ENCODE results near the gene HBD.
A peak's percentile ranks its signal among the peaks of the same experiment; 100 is the strongest.

The HBD gene

DNA sequence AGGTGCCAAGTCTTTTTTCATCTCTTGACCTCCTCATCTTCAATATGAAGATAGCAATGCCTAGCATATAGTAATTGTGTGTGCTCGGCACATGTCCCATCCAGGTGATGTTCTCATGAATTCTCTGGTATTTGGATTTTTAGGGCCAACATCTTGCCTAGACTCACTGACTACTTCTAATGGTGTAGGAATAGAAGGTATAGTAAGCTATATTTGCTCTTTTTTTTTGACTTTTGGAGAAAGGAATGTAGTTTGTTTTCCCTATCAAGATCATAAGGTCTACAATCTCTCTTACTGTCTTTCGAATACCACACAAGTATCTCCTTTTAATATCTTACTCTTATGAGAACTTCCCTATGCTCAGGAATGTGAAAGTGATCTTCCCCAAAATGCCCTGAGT, 3.2 kb downstream of the HBD start:
- DNase-seq: no peak

DNA sequence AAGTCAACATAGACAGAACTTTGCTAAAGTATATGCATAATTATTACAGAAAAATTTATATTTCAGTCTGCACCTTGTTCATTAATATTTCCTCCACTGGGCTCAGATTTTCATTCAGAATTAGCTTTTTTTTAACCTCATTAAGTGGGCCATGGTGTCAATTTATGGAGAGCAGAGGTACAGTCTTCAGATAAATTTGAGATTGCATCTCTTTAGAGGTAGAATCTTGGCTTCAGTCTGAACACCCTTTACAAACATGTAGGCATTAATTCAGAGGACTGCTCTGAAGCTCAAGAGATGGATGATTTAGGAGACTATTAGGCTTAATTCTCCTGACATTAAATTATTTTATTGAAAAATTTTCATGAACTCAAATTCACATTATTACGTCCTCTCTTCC, 4.0 kb downstream of the HBD start:
- no peak for DNase-seq

DNA sequence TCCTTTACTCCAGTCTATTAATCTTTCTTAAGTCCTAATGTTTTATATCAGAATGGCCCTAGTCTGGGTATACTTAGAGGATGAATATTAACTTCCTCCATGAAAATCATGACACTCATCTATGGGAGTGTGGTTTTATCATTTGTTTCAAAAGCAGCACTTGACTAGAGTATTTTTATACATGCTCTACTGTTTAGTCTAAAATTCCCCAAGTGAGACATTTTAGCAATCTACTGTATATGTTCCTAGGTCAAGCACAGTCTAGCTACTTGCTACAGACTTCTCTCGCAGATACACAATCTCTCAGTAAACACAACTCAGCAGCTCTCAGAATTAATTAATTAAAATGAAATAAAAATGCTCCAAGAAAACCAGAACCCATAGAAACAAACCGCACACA, 4.5 kb downstream of the HBD start:
- no peak for DNase-seq

- no peak for DNase-seq
Observed at GRCh38 chr11:5229356-5229755, 4.9 kb downstream of the HBD start.

DNA sequence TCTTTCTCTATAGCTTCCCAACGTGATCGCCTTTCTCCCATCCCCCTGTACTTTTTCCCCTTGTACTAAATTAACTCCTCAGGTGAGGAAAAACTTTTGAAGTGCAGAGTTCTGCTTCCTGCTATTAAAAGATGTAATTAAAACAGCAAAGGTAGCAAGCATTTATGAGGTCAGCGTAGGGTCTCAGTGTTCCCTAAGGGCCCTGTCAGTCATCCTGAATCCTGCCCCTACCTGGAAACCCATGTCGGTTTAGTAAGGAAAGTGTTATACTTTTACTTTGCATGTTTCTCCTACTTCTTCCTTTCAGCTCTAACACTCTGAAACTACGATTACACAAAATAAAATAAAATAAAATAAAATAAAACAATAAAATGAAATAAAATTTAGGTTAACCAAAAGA, 6.2 kb downstream of the HBD start:
- no peak for DNase-seq

DNA sequence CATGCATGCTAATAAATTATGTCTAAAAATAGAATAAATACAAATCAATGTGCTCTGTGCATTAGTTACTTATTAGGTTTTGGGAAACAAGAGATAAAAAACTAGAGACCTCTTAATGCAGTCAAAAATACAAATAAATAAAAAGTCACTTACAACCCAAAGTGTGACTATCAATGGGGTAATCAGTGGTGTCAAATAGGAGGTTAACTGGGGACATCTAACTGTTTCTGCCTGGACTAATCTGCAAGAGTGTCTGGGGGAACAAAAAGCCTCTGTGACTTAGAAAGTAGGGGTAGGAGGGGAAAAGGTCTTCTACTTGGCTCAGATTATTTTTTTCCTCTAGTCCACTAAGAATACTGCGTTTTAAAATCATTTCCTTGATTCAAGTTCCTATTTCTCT, 6.6 kb downstream of the HBD start:
- DNase-seq: peak; percentile 67

DNA sequence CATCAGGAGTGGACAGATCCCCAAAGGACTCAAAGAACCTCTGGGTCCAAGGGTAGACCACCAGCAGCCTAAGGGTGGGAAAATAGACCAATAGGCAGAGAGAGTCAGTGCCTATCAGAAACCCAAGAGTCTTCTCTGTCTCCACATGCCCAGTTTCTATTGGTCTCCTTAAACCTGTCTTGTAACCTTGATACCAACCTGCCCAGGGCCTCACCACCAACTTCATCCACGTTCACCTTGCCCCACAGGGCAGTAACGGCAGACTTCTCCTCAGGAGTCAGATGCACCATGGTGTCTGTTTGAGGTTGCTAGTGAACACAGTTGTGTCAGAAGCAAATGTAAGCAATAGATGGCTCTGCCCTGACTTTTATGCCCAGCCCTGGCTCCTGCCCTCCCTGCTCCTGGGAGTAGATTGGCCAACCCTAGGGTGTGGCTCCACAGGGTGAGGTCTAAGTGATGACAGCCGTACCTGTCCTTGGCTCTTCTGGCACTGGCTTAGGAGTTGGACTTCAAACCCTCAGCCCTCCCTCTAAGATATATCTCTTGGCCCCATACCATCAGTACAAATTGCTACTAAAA, 7.5 kb downstream of the HBD start, which contains the start of gene HBB:
Gene HBB, minus strand, starts transcription at position 340 of the 579 bp plus-strand sequence. Its CDS starts 50 bp downstream, at position 290.
- peak; percentile 93 for DNase-seq

GRCh38 chr11:5225480-5225871, 8.8 kb downstream of the HBD start:
- DNase-seq: peak; percentile 84

DNA sequence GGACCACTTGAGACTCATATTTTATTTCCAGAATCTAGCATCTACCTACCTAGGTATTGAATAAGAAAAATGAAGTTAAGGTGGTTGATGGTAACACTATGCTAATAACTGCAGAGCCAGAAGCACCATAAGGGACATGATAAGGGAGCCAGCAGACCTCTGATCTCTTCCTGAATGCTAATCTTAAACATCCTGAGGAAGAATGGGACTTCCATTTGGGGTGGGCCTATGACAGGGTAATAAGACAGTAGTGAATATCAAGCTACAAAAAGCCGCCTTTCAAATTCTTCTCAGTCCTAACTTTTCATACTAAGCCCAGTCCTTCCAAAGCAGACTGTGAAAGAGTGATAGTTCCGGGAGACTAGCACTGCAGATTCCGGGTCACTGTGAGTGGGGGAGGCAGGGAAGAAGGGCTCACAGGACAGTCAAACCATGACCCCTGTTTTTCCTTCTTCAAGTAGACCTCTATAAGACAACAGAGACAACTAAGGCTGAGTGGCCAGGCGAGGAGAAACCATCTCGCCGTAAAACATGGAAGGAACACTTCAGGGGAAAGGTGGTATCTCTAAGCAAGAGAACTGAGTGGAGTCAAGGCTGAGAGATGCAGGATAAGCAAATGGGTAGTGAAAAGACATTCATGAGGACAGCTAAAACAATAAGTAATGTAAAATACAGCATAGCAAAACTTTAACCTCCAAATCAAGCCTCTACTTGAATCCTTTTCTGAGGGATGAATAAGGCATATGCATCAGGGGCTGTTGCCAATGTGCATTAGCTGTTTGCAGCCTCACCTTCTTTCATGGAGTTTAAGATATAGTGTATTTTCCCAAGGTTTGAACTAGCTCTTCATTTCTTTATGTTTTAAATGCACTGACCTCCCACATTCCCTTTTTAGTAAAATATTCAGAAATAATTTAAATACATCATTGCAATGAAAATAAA, 9.5 kb downstream of the HBD start:
- DNase-seq: peak; percentile 83

DNA sequence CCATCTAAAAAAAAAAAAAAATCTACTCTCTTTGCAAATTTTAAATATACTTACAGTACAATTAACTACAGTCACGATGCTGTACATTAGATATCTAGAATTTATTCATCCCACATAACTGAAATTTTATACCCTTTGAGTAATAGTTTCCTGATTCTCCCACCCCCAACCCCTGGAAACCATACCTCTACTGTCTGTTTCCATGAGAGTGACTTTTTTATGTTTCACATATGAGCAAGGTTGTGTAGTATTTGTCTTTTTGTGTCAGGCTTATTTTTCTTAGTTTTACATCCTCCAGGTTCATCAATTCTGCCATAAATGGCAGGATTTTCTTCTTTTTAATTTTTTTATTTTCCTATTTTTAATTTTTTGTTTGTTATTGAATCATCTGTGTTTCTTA, 10.6 kb downstream of the HBD start:
- DNase-seq: peak; percentile 73

DNA sequence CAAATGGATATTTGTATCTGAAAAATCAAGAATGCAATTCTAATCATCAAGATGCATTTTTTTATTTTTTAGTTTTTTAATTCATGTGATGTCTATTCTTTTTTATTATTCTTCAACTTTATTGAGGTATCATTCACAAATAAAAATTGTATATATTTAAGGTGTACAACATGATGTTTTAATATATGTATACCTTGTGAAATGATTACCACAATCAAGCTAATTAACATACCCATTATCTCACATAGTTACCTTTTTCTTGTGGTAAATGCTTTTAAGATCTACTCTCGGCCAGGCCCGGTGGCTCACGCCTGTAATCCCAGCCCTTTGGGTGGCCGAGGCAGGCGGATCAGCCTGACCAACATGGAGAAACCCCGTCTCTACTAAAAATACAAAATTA, 11.1 kb downstream of the HBD start:
- peak; percentile 41 for DNase-seq

- DNase-seq: no peak
Observed at GRCh38 chr11:5210376-5210885, 23.9 kb downstream of the HBD start.

DNA sequence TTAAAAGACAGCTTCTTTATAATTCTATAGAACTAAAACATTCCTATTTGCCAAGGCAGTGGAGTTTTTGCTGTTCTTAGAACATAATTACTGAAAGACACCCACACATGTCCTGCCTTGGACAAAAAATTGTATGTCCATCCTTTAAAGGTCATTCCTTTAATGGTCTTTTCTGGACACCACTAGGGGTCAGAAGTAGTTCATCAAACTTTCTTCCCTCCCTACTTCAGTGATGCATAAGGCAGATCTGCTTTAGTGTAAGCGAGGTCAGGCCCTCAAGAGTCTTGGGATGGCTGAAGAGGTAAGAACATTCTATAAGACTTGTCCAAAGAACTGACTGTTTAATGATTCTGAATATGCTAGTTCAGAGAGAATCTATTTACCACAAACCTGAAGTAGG, 29.5 kb downstream of the HBD start:
- DNase-seq: peak; percentile 93

GRCh38 chr11:5203366-5203765, 30.9 kb downstream of the HBD start:
- DNase-seq: no peak

- no peak for DNase-seq
Observed at GRCh38 chr11:5200582-5200981, 33.7 kb downstream of the HBD start, which contains the start of gene OR51V1. Gene OR51V1, minus strand, starts transcription at chr11:5200682. Its CDS starts 0 bp downstream, at chr11:5200682.

GRCh38 chr11:5198285-5198684, 36.0 kb downstream of the HBD start:
- DNase-seq: no peak

- DNase-seq: peak; percentile 18
Observed at GRCh38 chr11:5197536-5197935, 36.7 kb downstream of the HBD start.

DNA sequence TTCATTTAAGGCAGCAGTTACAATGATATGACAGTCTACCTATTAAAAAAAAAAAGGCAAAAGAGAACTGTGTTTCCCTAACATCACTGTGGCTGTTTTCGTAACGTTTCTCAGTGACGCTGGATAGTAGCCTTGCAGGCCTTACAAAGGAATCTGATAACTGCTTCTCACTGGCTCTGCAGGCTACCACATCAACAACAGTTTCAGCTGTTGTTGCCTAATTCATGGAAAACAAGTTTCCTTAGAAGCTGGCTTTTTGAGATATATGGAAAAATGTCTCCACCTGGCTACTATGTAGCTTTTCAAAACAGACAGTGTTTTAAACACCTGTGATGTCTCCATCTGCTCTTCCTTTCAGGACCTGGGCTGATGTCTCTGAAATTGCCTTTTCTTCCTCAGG, 37.6 kb downstream of the HBD start:
- DNase-seq: no peak

- no peak for DNase-seq
Observed at GRCh38 chr11:5196067-5196466, 38.2 kb downstream of the HBD start.

GRCh38 chr11:5192738-5193137, 41.5 kb downstream of the HBD start:
- no peak for DNase-seq

DNA sequence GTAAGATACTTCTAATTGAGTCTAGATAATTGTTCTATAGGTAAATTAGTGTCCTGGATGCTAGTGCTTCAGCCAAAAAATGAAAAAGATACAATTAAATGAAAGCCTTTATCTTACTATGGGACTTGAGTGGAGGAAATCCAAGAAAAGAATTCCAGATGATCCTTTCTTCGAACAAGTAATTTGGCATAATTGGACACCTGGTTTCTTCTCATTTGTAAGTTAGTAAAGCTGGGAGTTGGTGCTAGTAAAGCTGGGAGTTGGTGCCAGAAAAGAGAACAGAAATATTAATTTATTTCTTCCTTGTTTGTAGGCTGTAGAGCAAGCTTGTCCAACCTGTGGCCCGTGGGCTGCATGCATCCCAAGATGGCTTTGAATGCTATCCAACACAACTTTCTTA, 46.1 kb downstream of the HBD start:
- DNase-seq: no peak
